ENCODE results near the gene CHPF.

CHPF gene

DNA sequence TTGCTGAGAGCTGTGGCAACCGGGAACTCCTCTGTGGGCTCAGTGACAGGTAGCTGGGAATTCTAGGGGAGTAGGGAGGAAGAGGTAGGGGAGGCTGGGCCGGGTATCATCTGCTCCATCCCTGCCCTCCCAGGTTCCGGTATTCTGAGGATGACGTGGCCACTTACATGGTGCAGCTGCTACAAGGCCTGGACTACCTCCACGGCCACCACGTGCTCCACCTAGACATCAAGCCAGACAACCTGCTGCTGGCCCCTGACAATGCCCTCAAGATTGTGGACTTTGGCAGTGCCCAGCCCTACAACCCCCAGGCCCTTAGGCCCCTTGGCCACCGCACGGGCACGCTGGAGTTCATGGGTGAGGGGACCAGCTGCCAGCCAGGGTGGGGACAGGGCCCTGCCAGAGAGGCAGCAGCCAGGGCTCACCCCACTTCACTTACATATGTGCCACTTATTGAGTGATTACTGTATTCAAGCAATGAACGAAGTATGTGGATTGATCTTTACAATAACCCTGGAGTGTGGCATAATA lies 52.9 kb downstream of the CHPF start:
- no peak overlapping the region for H2AFZ ChIP-seq (ENCODE audit: low read depth, low read length, severe bottlenecking)
- H4K20me1 ChIP-seq (ENCODE audit: low read depth, low read length): no peaks in the 10 kb centered on the region
- H3K4me3 ChIP-seq (ENCODE audit: insufficient read depth, low read length, poor library complexity, severe bottlenecking): no peak overlapping the region
- no peak overlapping the region for H3K27ac ChIP-seq (ENCODE audit: low read depth, low read length)
- H3K36me3 ChIP-seq (ENCODE audit: low read length): no peaks in the 10 kb centered on the region
- no peaks in the 10 kb centered on the region for H3K79me2 ChIP-seq (ENCODE audit: insufficient read depth, low read length)
- no peak for TF ChIP-seq CTCF (IDR thresholded peaks at IDR 0.05; ENCODE audit: insufficient read depth, low read length, poor library complexity, severe bottlenecking)
- TF ChIP-seq EZH2phosphoT487 (conservative IDR thresholded peaks at IDR 0.05; ENCODE audit: low read length): no peak
- H3K4me2 ChIP-seq (ENCODE audit: low read depth, low read length, poor library complexity, severe bottlenecking): no peak overlapping the region
- H3K9me3 ChIP-seq (ENCODE audit: insufficient read depth, low read length): no peaks in the 10 kb centered on the region
- H3K9me2 ChIP-seq (replicated peaks; ENCODE audit: insufficient read depth, low read length): no peaks in the 10 kb centered on the region
- H3K9ac ChIP-seq (ENCODE audit: low read length): no peak overlapping the region
- H3K27me3 ChIP-seq (ENCODE audit: low read length): no peaks in the 10 kb centered on the region
- no peaks in the 10 kb centered on the region for H3F3A ChIP-seq (ENCODE audit: insufficient read depth)

DNA sequence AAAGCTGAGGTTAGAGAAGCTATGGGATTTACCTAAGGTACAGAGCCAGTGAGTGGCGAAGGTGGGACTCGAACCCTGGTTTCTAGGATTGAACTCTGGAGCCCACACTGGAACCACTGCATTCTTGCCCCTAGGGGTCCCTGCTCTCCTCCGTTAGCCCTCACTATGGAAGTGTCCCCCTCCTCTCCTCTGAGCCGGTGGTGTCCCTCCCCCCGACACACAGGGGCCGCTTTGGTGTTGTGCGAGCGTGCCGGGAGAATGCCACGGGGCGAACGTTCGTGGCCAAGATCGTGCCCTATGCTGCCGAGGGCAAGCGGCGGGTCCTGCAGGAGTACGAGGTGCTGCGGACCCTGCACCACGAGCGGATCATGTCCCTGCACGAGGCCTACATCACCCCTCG lies 53.4 kb downstream of the CHPF start:
- TF ChIP-seq CTCF (IDR thresholded peaks at IDR 0.05; ENCODE audit: insufficient read depth, low read length, poor library complexity, severe bottlenecking) (no peak), EZH2phosphoT487 (conservative IDR thresholded peaks at IDR 0.05; ENCODE audit: low read length) (no peak)
- no peaks in the 10 kb centered on the region for H4K20me1 ChIP-seq (ENCODE audit: low read depth, low read length)
- no peak overlapping the region for H2AFZ ChIP-seq (ENCODE audit: low read depth, low read length, severe bottlenecking)
- no peak overlapping the region for H3K9ac ChIP-seq (ENCODE audit: low read length)
- H3K4me2 ChIP-seq (ENCODE audit: low read depth, low read length, poor library complexity, severe bottlenecking): no peak overlapping the region
- H3K4me3 ChIP-seq (ENCODE audit: insufficient read depth, low read length, poor library complexity, severe bottlenecking): no peak overlapping the region
- no peak overlapping the region for H3K27ac ChIP-seq (ENCODE audit: low read depth, low read length)
- H3K79me2 ChIP-seq (ENCODE audit: insufficient read depth, low read length): no peaks in the 10 kb centered on the region
- H3K9me3 ChIP-seq (ENCODE audit: insufficient read depth, low read length): no peaks in the 10 kb centered on the region
- H3K36me3 ChIP-seq (ENCODE audit: low read length): no peaks in the 10 kb centered on the region
- no peaks in the 10 kb centered on the region for H3K27me3 ChIP-seq (ENCODE audit: low read length)
- no peaks in the 10 kb centered on the region for H3K9me2 ChIP-seq (replicated peaks; ENCODE audit: insufficient read depth, low read length)
- no peaks in the 10 kb centered on the region for H3F3A ChIP-seq (ENCODE audit: insufficient read depth)

DNA sequence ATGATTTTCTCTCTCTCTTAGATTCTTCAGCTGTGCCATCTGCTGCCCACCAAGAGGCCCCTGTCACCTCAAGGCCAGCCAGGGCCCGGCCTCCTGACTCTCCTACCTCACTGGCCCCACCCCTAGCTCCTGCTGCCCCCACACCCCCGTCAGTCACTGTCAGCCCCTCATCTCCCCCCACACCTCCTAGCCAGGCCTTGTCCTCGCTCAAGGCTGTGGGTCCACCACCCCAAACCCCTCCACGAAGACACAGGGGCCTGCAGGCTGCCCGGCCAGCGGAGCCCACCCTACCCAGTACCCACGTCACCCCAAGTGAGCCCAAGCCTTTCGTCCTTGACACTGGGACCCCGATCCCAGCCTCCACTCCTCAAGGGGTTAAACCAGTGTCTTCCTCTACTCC lies 54.3 kb downstream of the CHPF start:
- TF ChIP-seq CTCF (IDR thresholded peaks at IDR 0.05; ENCODE audit: insufficient read depth, low read length, poor library complexity, severe bottlenecking) (no peak), EZH2phosphoT487 (conservative IDR thresholded peaks at IDR 0.05; ENCODE audit: low read length) (no peak)

More for the DNA sequence above, 54.3 kb downstream of the CHPF start:
- Histone ChIP-seq H3K79me2 (ENCODE audit: insufficient read depth, low read length) (no peaks in the 10 kb centered on the region), H3K4me3 (ENCODE audit: insufficient read depth, low read length, poor library complexity, severe bottlenecking) (no peak overlapping the region), H3K9me3 (ENCODE audit: insufficient read depth, low read length) (no peaks in the 10 kb centered on the region), H3K27me3 (ENCODE audit: low read length) (no peaks in the 10 kb centered on the region), H2AFZ (ENCODE audit: low read depth, low read length, severe bottlenecking) (no peak overlapping the region), H3K4me2 (ENCODE audit: low read depth, low read length, poor library complexity, severe bottlenecking) (no peak overlapping the region), H3K9ac (ENCODE audit: low read length) (no peak overlapping the region), H3F3A (ENCODE audit: insufficient read depth) (no peaks in the 10 kb centered on the region), H3K9me2 (replicated peaks; ENCODE audit: insufficient read depth, low read length) (no peaks in the 10 kb centered on the region), H3K36me3 (ENCODE audit: low read length) (no peaks in the 10 kb centered on the region), H4K20me1 (ENCODE audit: low read depth, low read length) (no peaks in the 10 kb centered on the region), H3K27ac (ENCODE audit: low read depth, low read length) (no peak overlapping the region)

Data from SU-DHL-6 (cell line).